ENCODE measurements around the gene EFNB3. TPM values are rescaled to one million over a fixed set of nuclear protein-coding genes. Genes with fewer than 3 reads are reported as not detected.

The EFNB3 gene
- total and polyA plus RNA-seq, 2 of the 8 experiments (the other 6 are each of a cell fraction or from before 2014, with no cell fraction given) = 15.0 to 27.3 TPM

GRCh38 chr17:7711051-7711755, 6.2 kb downstream of the EFNB3 start (continued):
- TF ChIP-seq CHD7 (IDR thresholded peaks at IDR 0.05; ENCODE audit: insufficient replicate concordance, low read length) (no peak), FOSL1 (IDR thresholded peaks at IDR 0.05; ENCODE audit: insufficient read depth, low read depth, low read length) (no peak), CTCF (IDR thresholded peaks at IDR 0.05; ENCODE audit: control extremely low read depth in 1 of 3, insufficient read depth in 1 of 3, low read depth in 1 of 3, low read length in 3 of 3) (peak; percentile 47 to 84 (median 76); a peak in 3 of 4 replicates), CHD1 (IDR thresholded peaks at IDR 0.05; ENCODE audit: low read depth, low read length) (no peak), RAD21 (IDR thresholded peaks at IDR 0.05 in 1 of 2, conservative IDR thresholded peaks at IDR 0.05 in 1 of 2; ENCODE audit: low read depth in 2 of 2, low read length in 2 of 2) (peak; percentile 32 to 46; a peak in 3 of 4 replicates), EZH2 (IDR thresholded peaks at IDR 0.05; ENCODE audit: low read depth, low read length, severe bottlenecking) (no peak)

Data from H1 (cell line).